ENCODE data around the gene DHCR7.
A peak's percentile ranks its signal among the peaks of the same experiment; 100 is the strongest.

DHCR7 gene

DNA sequence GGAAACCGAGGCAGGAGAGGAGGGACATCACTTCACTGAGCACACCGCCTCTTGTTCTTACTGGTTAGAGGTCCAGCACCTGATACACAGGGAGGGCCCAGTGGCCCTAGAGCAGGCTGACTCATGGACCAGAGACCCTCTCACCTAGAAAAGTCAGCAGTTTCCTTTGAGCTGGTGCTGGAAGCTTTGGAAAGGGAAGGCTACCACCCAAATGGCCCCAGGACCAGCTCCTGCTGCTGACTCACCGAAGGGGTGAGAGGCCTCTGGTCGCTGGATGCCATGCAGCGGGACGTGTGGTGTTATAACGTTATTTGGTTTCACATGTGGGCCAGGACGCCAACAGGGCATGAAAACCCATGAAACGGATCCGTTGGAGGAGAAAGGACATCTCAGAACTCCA lies 8.6 kb upstream of the DHCR7 start:
- no peak for DNase-seq

DNA sequence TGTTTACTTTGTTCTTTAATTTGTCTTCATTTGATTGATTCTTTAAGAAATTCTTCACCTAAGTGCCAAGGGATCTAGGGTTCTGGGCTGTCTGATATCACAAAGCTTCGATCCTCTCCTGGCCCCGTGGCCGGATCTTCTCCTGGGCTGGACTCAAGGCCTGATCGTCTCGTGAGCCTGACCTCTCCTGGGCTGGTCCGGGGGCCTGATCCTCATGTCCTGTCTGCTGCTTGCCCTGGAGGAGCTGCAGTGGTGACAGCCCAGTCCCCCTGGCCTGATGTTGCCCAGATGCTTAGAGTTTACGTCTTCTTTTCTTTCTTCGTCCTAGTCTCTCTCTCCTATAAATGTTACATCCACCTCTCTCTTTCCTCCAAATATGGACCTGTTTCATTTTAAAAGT lies 8.1 kb upstream of the DHCR7 start:
- DNase-seq = no peak

DNA sequence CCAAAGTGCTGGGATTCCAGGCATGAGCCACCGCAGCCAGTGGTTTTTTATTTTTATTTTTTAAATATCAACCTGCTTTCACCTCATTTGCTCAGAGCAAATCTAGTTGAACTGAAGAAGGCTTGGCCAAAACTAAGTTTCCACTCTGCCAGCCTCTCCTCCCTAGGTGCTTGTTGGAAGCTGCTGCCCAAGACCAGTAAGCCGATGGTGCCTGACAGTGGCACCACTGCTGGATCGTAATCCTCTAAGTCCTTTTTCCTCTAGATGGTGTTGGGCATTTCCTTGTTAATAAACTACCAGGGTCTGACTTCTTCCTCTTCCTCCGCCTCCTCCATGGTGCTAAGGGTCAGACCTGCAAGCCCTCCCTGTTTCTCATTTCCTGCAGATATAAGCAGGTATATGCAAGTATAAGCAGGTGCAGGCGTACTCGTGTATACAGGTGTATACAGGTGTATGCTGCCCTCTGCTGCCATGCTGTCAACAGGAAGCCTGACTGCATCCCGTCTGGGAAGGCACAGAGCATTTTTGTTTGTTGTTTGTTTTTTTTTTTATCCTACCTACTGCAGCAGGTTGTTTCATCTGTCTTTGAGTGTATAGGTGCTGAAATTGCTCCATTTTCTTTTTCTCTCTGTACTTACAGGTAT lies 6.4 kb upstream of the DHCR7 start:
- no peak for DNase-seq

DNA sequence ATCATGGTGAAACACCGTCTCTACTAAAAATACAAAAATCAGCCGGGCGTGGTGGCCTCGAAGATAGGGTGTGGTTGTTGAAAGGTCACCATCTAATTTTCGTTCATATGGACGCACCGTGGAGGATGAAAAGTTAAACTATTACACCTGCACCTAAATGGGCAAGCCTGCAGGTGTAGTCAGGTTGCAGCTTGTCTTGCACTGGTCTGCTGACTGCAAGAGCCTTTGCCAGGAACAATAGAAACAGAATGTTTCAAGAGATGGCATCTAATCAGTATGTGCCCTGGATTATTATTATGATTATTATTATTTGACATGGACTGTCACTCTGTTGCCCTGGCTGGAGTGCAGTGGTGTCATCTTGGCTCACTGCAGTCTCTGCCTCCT lies 5.7 kb upstream of the DHCR7 start:
- DNase-seq = no peak

DNA sequence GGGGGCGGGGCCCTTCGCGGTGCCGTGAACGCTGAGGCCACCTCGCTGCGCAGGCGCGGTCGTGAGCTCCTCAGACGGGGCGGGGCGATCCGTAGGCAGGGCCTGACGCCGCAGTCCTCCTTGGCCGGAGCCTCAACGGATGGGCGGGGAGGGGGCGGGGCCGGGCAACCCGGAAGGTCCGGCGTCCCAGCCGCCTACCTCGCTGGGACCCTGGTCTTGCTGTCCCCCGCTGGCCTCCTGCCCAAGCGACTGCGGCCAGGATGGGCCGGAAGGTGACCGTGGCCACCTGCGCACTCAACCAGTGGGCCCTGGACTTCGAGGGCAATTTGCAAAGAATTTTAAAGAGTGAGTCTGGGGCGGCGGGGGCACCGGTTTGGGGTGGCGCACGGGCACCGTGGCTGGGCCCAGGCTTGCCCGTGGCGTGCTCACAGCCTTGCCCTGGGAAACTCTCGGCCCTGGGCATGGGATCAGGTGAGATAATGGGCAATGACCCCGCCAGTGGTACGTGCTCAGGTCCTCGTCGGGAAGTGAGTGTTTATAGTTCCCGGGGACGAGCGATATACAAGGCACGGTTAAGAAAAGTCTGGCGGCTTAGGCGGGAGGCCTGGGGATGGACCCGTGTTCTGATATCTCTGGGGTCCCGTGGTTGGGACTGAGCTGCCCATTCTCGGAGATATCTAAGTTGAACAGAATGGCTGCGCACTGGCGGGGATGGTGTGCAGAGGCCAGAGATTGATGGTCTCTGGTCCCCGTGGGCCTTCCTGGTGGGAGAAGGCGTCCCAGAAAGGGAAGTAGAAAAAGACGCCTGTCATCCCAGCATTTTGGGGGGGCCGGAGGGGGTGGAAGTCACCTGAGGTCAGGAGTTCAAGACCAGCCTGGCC lies 5.1 kb upstream of the DHCR7 start, which contains the start of gene NADSYN1:
NADSYN1 (plus strand) TSS at position 167 of the 881 bp plus-strand sequence; CDS start at position 261, 94 bp downstream.
- DNase-seq = peak; percentile 67 to 99 (median 94)

DNA sequence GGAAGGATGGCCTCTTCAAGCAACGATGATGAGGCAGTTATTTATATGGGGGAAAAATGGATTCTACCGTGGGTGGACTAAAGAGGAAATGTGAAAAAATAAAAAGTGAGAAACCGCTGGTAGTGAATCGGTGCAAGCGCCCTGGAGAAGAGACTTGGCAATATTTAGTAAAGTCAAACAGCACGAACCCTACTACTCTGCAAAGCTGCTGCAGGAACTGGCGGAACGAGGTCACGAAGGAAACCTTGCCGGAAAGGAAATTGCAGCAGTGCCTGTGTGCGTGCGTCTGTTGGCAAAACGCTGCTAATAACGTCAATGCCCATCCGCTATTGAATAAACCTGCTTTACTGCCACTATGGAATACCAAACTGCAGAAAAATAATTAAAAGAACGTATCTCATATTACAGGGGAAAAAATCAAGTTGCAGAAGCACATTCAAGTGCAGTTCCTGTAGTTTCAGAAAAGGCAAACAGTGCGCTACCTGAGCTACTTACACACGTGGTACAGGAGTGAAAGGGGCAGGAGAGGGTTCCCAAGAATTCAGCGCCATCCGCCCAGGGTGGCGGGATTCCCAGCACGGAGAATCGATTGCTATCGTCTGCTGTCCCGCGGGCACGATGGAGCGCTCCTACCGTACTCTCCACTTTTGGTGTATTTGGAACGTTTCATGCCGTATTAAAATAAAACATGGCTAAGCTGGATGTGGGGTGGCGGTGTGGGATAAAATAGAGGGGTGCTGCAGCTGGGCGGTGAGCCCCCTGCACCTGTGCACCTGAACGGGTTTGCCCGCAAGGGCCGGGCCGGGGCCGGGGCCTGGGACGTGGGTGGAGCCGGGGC lies 4.2 kb upstream of the DHCR7 start:
- peak in 28 of 51 donors; percentile 6 to 81 (median 34) for DNase-seq

DNA sequence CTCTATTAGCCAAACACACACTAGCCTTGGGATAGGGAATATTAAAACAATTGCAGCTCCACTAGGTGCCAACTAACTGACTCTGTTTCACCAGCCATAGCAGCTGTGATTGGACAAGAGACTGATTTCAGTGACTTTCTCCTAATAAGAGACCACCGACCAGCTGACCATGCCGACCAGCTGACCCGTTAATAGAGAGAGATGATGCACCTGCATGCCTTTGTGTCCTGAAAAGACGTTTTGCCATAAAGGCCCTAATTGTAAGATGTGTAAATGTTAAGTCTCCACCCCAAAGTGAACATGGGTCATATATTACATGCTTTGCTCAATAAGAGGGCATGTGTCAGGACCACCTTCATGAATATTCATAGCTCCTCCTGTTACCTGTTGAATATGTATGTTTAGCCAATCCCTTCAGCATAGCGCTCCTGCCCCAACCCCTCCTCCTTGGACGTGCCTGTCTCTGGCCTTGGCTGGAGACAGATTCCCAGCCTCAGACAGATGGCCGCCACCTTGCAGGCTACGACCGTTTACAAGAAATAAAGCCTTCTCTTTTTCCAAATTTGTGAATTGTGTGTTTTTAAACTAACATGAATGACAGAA lies 3.5 kb upstream of the DHCR7 start:
- peak in 5 of 51 donors; percentile 11 to 51 (median 34) for DNase-seq

DNA sequence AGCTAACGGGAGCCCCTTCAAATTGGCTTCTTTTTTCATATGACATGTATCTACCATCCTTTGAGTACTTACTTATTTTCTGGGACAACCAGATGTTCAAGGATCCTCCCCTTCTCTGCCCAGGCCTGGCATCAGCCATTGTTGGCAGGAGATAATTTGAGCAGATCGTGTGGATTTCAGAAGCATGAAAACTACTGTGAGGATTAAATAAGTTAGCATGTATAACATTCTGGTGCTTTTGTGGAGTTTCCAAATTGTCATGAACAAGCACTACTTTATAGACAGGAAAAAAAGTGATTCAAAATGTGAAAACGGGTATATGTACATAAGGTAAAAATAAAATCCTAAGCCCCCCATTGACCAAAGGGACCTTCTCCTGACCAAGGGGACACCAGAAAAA lies 2.7 kb upstream of the DHCR7 start:
- DNase-seq = peak in 1 of 51 donors; percentile 22

DNA sequence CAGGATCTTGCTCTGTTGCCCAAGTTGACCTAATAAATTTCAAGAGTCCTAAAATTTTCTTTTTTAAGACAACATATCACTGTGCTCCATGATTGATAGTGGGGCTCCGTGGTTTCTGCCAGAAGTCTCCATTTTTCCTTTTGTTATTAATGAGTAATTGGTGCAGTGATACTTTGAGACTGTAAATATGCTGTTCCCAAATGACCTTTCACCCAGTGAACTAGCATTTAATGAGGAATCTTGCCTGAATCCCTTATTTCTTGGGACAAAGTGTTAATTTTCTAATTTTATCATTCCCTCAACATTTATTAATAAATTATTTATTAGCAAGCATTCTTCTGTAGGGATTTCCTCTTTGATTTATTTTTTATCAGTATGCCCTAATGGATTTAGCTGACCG lies 2.3 kb upstream of the DHCR7 start:
- DNase-seq = no peak

DNA sequence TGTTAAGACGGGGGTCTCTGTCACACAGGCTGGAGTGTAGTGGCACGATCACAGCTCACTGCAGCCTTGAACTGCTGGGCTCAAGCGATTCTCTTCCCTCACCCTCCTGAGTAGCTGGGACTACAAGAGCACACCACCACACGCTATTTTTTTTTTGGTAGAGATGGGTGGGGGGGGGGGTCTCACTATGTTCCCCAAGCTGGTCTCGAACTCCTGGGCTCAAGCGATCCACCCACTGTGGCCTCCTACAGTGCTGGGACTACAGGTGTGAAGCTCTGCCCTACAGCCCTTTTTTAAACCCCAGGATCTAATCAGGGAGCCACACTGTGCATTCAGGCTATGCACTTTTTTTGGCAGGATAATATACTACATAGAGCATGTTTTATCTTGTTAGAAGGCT lies 1.4 kb upstream of the DHCR7 start:
- no peak for DNase-seq

DNA sequence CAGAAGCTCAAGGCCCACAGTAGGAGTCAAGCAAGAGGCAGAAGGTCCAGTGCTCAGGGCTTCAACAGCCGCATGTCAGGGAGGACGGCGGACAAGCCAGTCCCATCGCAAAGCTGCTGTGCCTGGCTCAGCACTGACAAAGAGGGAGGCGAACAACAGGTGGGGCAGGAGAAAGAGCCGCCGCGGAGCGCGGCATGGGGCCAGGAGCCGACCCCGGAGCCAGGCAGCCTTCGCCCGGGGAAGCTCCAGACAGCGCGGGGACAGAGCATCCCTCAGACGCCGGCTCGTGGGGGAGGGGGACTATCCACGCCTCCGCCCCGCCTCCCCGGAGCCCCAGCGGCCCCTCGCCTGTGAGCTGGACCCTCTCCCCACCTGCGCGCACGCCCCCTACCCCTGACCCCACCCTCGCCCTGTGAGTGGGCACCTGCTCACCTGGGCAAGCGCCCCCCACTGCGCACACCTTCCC lies 369 bp downstream of the DHCR7 start:
- DNase-seq = peak in 15 of 51 donors; percentile 34 to 71 (median 58)

DNA sequence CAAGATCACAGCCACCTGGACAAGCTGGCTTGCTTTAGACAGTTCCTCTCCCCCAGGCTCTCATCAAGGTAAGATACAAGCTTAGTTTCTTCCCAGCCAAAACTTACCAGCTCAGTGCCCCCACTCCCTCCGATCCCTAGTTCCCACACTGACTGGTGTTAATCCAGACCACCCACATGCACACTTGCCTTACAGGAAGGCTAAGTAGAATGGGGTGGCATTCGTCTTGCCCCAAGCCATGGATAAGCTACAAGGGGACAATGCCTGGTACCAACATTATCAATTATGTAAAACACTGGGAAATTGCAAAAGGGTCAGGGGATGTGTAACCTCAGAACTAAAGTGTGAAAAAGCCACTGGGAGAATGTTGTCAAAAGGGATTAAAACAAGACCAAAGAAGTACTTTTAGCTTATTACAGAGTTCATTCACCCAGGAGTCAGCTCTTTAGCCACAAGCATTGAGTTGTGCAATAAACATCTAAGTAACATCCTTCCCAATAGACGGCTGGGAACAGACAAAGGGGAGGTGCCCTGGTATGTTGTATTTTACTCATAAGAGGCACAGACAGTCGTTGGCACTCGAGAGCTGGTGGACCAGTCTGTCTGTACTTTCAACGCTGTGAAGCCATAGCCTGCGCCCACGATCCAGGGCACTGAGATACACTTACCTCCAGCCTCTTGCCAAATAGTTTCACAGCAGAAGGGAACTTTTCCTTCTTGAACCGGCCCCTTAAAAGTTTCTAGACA lies 1.1 kb downstream of the DHCR7 start:
- DNase-seq = peak in 1 of 51 donors; percentile 56

DNA sequence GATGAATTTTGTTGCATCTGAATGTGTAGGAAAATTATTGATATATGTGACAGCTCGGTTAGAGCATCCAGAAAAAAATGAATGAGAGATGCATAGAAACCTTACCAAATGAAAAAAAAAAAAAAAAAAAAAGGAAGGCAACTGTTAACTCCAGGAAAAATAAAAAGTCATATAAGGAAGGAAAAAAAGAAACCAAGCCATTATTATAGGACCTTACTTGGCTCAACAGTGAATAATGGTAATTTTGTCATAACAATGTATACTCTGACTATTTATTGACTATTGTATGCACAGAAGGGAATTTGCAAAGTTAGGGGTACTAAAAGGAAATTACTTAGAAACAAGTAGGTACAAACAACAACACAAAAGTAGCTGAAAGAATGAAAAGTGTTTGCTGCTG lies 2.0 kb downstream of the DHCR7 start:
- DNase-seq = no peak

DNA sequence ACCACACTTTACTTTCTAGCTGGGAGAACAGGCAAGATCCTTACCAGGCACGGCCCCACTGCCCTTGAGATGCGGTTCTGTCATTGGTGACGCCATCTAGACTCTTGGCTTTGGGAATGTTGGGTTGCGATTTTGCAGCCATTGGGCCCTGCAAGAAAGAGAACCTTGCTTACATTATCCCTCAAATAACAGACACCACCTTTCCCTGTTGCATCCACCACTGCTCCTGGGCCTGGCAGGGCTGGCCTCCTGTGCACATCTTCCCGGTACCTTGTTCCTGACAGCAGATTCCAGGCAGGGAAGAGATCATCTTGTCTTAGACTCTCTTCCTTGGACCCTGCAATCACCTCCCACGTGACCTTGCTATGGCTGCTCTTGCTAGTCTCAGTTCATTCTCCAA lies 3.4 kb downstream of the DHCR7 start:
- DNase-seq = no peak

DNA sequence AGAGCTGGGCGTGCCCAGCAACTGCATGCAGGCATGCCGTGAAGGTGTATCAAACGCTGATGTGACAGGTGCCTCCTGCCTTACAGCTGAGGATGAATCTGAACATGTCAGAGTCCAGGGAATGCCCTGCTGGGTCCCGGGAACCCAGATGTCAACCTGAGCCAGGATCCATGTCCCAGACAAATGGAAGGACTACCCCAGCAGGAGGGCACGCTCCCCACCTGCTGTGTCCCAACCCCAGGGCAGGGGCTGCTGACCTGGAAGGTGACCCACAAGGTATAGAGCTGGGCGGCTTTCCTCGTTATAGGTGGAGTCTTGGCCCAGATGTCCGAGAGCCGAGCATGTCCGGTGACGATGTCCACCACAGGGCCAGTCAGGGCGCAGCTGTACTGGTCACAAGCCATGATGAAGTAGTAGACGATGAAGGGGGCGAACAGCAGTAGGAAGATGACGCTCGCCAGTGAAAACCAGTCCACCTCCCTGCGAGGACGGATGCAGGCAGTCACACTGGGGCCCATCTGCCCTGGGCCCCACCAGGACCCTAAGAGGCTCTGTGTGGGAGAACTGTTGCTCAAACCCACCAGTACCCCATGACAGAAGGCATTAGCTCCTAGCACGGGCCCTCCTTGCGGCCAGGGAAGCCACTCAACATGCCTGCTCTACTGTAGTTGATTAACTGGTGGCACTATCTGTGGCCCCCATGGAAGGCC lies 4.3 kb downstream of the DHCR7 start:
- no peak for DNase-seq

DNA sequence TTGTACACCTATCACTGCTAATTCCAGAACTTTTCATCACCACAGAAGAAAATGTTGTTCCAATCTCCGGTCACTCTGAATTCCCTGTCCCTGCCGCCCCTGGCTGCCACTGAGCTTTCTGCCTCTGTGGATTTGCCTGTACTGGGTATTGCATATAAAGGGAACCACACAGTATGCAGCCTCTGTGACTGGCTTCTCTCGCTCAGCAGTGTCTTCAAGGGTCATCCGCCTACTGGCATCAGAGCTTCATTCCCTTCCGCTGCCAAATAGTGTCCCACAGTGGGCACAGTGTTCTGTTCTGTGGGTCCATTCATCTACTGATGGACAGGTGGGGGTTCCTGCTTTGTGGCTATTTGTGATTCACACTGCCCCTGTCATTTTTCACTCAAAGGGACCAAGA lies 5.3 kb downstream of the DHCR7 start:
- peak in 3 of 51 donors; percentile 18 to 46 (median 36) for DNase-seq

DNA sequence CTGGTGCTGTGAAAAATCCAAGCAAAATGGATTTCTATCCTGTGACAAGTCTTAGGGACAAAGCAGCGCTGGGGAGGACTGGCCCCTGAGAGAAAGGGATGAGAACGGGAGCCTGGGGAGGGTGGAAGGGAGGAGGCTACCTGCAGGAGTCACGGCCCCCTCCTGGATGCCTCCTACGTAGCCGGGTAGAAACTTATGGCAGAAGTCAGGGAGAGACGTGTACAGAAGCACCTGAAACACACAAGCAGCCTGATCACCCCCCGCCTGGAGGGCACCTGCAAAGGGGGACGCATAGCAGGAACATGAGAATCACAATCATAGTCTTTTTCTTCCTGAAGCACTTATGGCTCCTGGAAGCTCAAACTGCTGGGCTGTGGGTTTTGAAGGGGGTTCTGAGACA lies 6.1 kb downstream of the DHCR7 start:
- DNase-seq = no peak

DNA sequence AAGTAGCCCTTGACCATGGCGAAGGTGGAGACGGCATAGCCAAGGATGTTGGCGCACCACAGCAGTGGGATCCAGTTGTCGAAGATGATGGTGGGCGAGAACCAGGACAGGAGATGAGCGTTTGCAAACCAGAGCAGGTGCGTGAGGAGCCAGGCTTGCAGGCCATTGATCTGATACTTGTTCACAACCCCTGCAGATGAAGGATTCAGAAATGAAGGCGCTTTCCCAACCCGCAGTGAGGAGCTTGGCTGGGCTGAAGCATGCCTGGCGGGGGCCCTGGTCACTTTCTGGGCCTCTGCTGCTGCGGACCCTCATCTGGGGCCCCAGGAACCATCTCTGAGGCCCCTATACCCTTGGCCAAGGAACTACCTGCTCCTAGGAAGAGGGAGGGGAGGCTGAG lies 6.9 kb downstream of the DHCR7 start:
- no peak for DNase-seq

DNA sequence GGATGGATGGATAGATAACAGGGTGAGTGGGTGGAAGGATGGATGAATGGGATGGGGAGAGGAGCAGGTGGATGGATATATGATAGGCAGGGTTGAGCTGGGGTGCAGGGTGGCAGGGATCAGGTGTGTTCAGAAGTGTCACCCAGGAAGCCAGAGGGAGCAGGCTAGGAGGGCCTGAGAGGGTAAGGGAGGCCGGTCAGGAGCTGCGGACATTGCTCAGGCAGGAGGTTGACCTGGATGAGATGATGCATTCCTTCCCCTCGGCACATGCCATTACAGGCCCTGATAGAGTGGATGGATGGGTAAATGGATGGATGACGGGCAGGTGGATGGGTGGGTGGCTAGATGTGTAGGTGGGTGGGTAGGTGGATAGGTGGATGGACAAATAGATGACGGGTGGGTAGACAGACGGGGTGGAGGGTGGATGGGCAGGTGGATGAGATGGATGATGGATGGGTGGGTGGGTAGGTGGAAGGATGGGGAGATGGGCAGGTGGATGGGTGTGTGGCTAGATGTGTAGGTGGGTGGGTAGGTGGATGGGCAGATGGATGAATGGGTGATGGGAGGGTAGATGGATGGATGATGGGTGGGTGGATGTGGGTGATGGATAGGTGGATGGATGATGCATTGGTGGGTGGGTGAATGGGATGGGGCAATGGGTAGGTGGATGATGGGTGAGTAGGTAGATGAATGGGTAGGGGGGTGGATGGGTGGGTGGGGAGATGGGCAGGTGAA lies 8.0 kb downstream of the DHCR7 start:
- DNase-seq = no peak

All from hypothalamus (tissue), 51 donors.